Keratinocyte (primary cell): ENCODE measurements around the gene POLDIP2.

ENCODE experiments used
- CTCF ChIP-seq, 3 experiments: IDR thresholded peaks in 1 of 3; conservative IDR thresholded peaks in 1 of 3; optimal IDR thresholded peaks in 1 of 3; 2 replicates in 2 of 3; 3 replicates in 1 of 3; pipeline versions ENCODE3 to v1.5.1; 2011; ENCODE audit warnings: low read length in 3 of 3, mild to moderate bottlenecking in 3 of 3, moderate library complexity in 2 of 3, control low read depth in 1 of 3, inconsistent platforms in 1 of 3; ENCODE audit not compliant: insufficient read depth in 2 of 3; ENCODE audit errors: extremely low read depth in 1 of 3
- EZH2 ChIP-seq: IDR thresholded peaks from one replicate; pipeline ENCODE4 v1.6.1; 2012; ENCODE audit warnings: inconsistent platforms, mild to moderate bottlenecking, low read length, moderate library complexity

- TF ChIP-seq CTCF (optimal IDR thresholded peaks at IDR 0.05 in 1 of 3, IDR thresholded peaks at IDR 0.05 in 1 of 3, conservative IDR thresholded peaks at IDR 0.05 in 1 of 3; ENCODE audit: extremely low read depth in 1 of 3, insufficient read depth in 2 of 3, low read length in 3 of 3), result no peak
- TF ChIP-seq EZH2, result no peak
These were observed 39.2 kb downstream of the POLDIP2 start for GRCh38 chr17:28317966-28318758.
